Activated T-helper 1 cell treated with anti-CD3 and anti-CD28 coated beads, Interleukin-12 subunit alpha, Interleukin-12 subunit beta, Interleukin-2, Interleukin-4 antibody, amounts not matched to agents 30 ng/mL and 10 ng/mL and 1 ng/mL, durations not matched to agents 14 hours and 24 hours and 36 hours (primary cell): Measurements from ENCODE around the gene RNF166. TPM values are rescaled to one million over a fixed set of nuclear protein-coding genes. Genes with fewer than 3 reads are reported as not detected.
A peak's percentile ranks its signal among the peaks of the same experiment; 100 is the strongest.

Experiments
- DNase-seq: peaks from one replicate; pipeline ENCODE4 v3.0.0; 2021; ENCODE audit warnings: low spot score
- H3K27ac Mint-ChIP-seq: one replicate; pipeline ENCODE4 v1.8.0; 2021; ENCODE audit warnings: mild to moderate bottlenecking, mixed read lengths
- H3K27me3 Mint-ChIP-seq: one replicate; pipeline ENCODE4 v1.8.0; 2022; ENCODE audit warnings: mild to moderate bottlenecking, moderate library complexity, mixed read lengths; ENCODE audit not compliant: insufficient read depth
- H3K36me3 Mint-ChIP-seq: one replicate; pipeline ENCODE4 v1.8.0; 2021; ENCODE audit warnings: low read depth, mixed read lengths
- H3K4me1 Mint-ChIP-seq: one replicate; pipeline ENCODE4 v1.8.0; 2021; ENCODE audit warnings: low read depth, mixed read lengths
- H3K4me3 Mint-ChIP-seq: one replicate; pipeline ENCODE4 v1.8.0; 2021; ENCODE audit warnings: mild to moderate bottlenecking, moderate library complexity, mixed read lengths
- H3K9me3 Mint-ChIP-seq: one replicate; pipeline ENCODE4 v1.8.0; 2021; ENCODE audit warnings: mixed read lengths
- intact Hi-C: fragments of 100-400 bp; cut with micrococcal nuclease; formaldehyde crosslinking; loops from one replicate; pipeline ENCODE4 v1.15.1; 2024
- total RNA-seq: library from RNA; stranded (reverse); gene quantifications from 2 replicates; pipeline ENCODE4 v1.2.3, GENCODE V29; 2022

Gene RNF166
- total RNA-seq, 1 donor from 2014 or later = 42.4 TPM

- peaks cover 19% of the 10 kb centered on the region for H3K36me3 Mint-ChIP-seq
- no peaks in the 10 kb centered on the region for H3K4me1 Mint-ChIP-seq
- H3K27ac Mint-ChIP-seq = no peak overlapping the region
- no peaks in the 10 kb centered on the region for H3K9me3 Mint-ChIP-seq
- no peak overlapping the region for H3K4me3 Mint-ChIP-seq
- no peak for DNase-seq
- intact Hi-C loops = no loop called here
- no peaks in the 10 kb centered on the region for H3K27me3 Mint-ChIP-seq
These were observed 19.6 kb upstream of the RNF166 start for GRCh38 chr16:88725609-88726407.

- H3K4me1 Mint-ChIP-seq = no peaks in the 10 kb centered on the region
- intact Hi-C loops = no loop called here
- peaks cover 21% of the 10 kb centered on the region for H3K36me3 Mint-ChIP-seq
- no peak overlapping the region for H3K27ac Mint-ChIP-seq
- no peak for DNase-seq
- H3K9me3 Mint-ChIP-seq = no peaks in the 10 kb centered on the region
- H3K4me3 Mint-ChIP-seq = no peak overlapping the region
- H3K27me3 Mint-ChIP-seq = no peaks in the 10 kb centered on the region
These were observed 18.8 kb upstream of the RNF166 start for GRCh38 chr16:88724855-88725555.

GRCh38 chr16:88723911-88724310 is 17.7 kb upstream of the RNF166 start:
- intact Hi-C loops = no loop called here
- H3K27ac Mint-ChIP-seq = peak overlapping the region; percentile 48
- DNase-seq = no peak
- no peak overlapping the region for H3K4me3 Mint-ChIP-seq
- H3K36me3 Mint-ChIP-seq = peaks cover 23% of the 10 kb centered on the region
- H3K27me3 Mint-ChIP-seq = no peaks in the 10 kb centered on the region
- H3K4me1 Mint-ChIP-seq = no peaks in the 10 kb centered on the region
- no peaks in the 10 kb centered on the region for H3K9me3 Mint-ChIP-seq

GRCh38 chr16:88723507-88723887 is 17.3 kb upstream of the RNF166 start:
- no peaks in the 10 kb centered on the region for H3K27me3 Mint-ChIP-seq
- H3K36me3 Mint-ChIP-seq = peaks cover 25% of the 10 kb centered on the region
- no peaks in the 10 kb centered on the region for H3K9me3 Mint-ChIP-seq
- no peak overlapping the region for H3K4me3 Mint-ChIP-seq
- no peaks in the 10 kb centered on the region for H3K4me1 Mint-ChIP-seq
- no peak for DNase-seq
- no peak overlapping the region for H3K27ac Mint-ChIP-seq
- intact Hi-C loops = no loop called here

- Mint-ChIP-seq H3K4me1 (no peaks in the 10 kb centered on the region), H3K9me3 (no peaks in the 10 kb centered on the region), H3K36me3 (peaks cover 25% of the 10 kb centered on the region), H3K27ac (no peak overlapping the region), H3K4me3 (no peak overlapping the region), H3K27me3 (no peaks in the 10 kb centered on the region)
- DNase-seq = no peak
- intact Hi-C loops = no loop called here
These were observed 16.7 kb upstream of the RNF166 start for GRCh38 chr16:88722784-88723506.

- Mint-ChIP-seq H3K4me1 (no peaks in the 10 kb centered on the region), H3K27ac (no peak overlapping the region), H3K36me3 (peaks cover 29% of the 10 kb centered on the region), H3K4me3 (no peak overlapping the region), H3K27me3 (no peaks in the 10 kb centered on the region), H3K9me3 (no peaks in the 10 kb centered on the region)
- no peak for DNase-seq
- intact Hi-C loops = no loop called here
These were observed 15.9 kb upstream of the RNF166 start for GRCh38 chr16:88721815-88722755.

GRCh38 chr16:88721236-88721635 is 15.0 kb upstream of the RNF166 start:
- H3K4me3 Mint-ChIP-seq = no peak overlapping the region
- H3K27me3 Mint-ChIP-seq = no peaks in the 10 kb centered on the region
- intact Hi-C loops = no loop called here
- no peaks in the 10 kb centered on the region for H3K4me1 Mint-ChIP-seq
- no peak for DNase-seq
- peaks cover 29% of the 10 kb centered on the region for H3K36me3 Mint-ChIP-seq
- H3K9me3 Mint-ChIP-seq = no peaks in the 10 kb centered on the region
- H3K27ac Mint-ChIP-seq = no peak overlapping the region

GRCh38 chr16:88720396-88720970 is 14.3 kb upstream of the RNF166 start:
- H3K27ac Mint-ChIP-seq = no peak overlapping the region

GRCh38 chr16:88719933-88720296 is 13.7 kb upstream of the RNF166 start:
- H3K4me3 Mint-ChIP-seq = no peak overlapping the region
- no peaks in the 10 kb centered on the region for H3K27me3 Mint-ChIP-seq
- H3K4me1 Mint-ChIP-seq = no peaks in the 10 kb centered on the region
- H3K9me3 Mint-ChIP-seq = no peaks in the 10 kb centered on the region
- DNase-seq = no peak
- H3K36me3 Mint-ChIP-seq = peaks cover 26% of the 10 kb centered on the region
- intact Hi-C loops = no loop called here
- no peak overlapping the region for H3K27ac Mint-ChIP-seq

More at GRCh38 chr16:88720396-88720970, 14.3 kb upstream of the RNF166 start:
- no peaks in the 10 kb centered on the region for H3K27me3 Mint-ChIP-seq
- intact Hi-C loops = no loop called here
- no peak overlapping the region for H3K4me3 Mint-ChIP-seq
- peaks cover 26% of the 10 kb centered on the region for H3K36me3 Mint-ChIP-seq
- H3K4me1 Mint-ChIP-seq = no peaks in the 10 kb centered on the region
- H3K9me3 Mint-ChIP-seq = no peaks in the 10 kb centered on the region
- DNase-seq = no peak

GRCh38 chr16:88719267-88719932 is 13.2 kb upstream of the RNF166 start:
- Mint-ChIP-seq H3K9me3 (no peaks in the 10 kb centered on the region), H3K36me3 (peaks cover 23% of the 10 kb centered on the region), H3K27ac (no peak overlapping the region), H3K4me1 (no peaks in the 10 kb centered on the region), H3K27me3 (no peaks in the 10 kb centered on the region), H3K4me3 (no peak overlapping the region)
- intact Hi-C loops = no loop called here
- no peak for DNase-seq

GRCh38 chr16:88718178-88718577 is 12.0 kb upstream of the RNF166 start:
- Mint-ChIP-seq H3K27ac (no peak overlapping the region), H3K9me3 (no peaks in the 10 kb centered on the region), H3K4me1 (no peaks in the 10 kb centered on the region), H3K27me3 (no peaks in the 10 kb centered on the region), H3K4me3 (no peak overlapping the region), H3K36me3 (peaks cover 22% of the 10 kb centered on the region)
- intact Hi-C loops = no loop called here
- DNase-seq = no peak

GRCh38 chr16:88716601-88717001 is 10.4 kb upstream of the RNF166 start:
- H3K27me3 Mint-ChIP-seq = no peaks in the 10 kb centered on the region
- no peak for DNase-seq
- H3K27ac Mint-ChIP-seq = no peak overlapping the region
- H3K4me3 Mint-ChIP-seq = no peak overlapping the region
- peaks cover 19% of the 10 kb centered on the region for H3K36me3 Mint-ChIP-seq
- intact Hi-C loops = no loop called here
- no peaks in the 10 kb centered on the region for H3K9me3 Mint-ChIP-seq
- H3K4me1 Mint-ChIP-seq = no peaks in the 10 kb centered on the region
